Neutrophil (primary cell): Measurements from ENCODE around the gene MUC7.
"Not testable (repeated sequence)": the region's sequence is repeated elsewhere in the genome, so short reads cannot be mapped to it uniquely, and the experiment has no call there.

Source experiments
- H3K27ac ChIP-seq: fragments of 200-600 bp; sonication (generic); 2 replicates; pipeline ENCODE4 v1.5.1; 2016; ENCODE audit warnings: mild to moderate bottlenecking, moderate library complexity
- H3K27me3 ChIP-seq: fragments of 200-600 bp; sonication (generic); 2 replicates; pipeline ENCODE4 v1.6.0; 2016; ENCODE audit warnings: mild to moderate bottlenecking
- H3K36me3 ChIP-seq: fragments of 200-600 bp; sonication (generic); 2 replicates; pipeline ENCODE4 v1.5.1; 2017
- H3K4me1 ChIP-seq, 2 experiments: fragments of 200-600 bp in 1 of 2; sonication (generic) in 1 of 2; 1 replicate in 1 of 2; 2 replicates in 1 of 2; pipeline versions ENCODE4 v1.5.1 to v1.6.1; 2013 to 2016; ENCODE audit warnings: low read depth in 1 of 2, low read length in 1 of 2, mild to moderate bottlenecking in 1 of 2, moderate library complexity in 1 of 2; ENCODE audit not compliant: control insufficient read depth in 1 of 2, insufficient read depth in 1 of 2
- H3K4me3 ChIP-seq, 2 experiments: fragments of 200-600 bp in 1 of 2; sonication (generic) in 1 of 2; 1 replicate in 1 of 2; 2 replicates in 1 of 2; pipeline ENCODE4 v1.5.1; 2013 to 2016; ENCODE audit warnings: low read depth in 1 of 2, low read length in 1 of 2, mild to moderate bottlenecking in 1 of 2, moderate library complexity in 1 of 2
- H3K9me3 ChIP-seq: fragments of 200-600 bp; sonication (generic); 2 replicates; pipeline ENCODE4 v1.5.1; 2016
- TF ChIP-seq, protein P1 (sequence below): fragments of 200-600 bp; sonication (generic); IDR thresholded peaks from 2 replicates; pipeline ENCODE4 v1.5.1; 2016; ENCODE audit warnings: antibody characterized with exemption

The MUC7 gene

GRCh38 chr4:70496231-70496630 lies 24.2 kb downstream of the MUC7 start:
- Histone ChIP-seq H3K27ac (no peak overlapping the region), H3K4me3 (no peak overlapping the region), H3K36me3 (no peaks in the 10 kb centered on the region), H3K4me1 (no peaks in the 10 kb centered on the region), H3K27me3 (no peaks in the 10 kb centered on the region), H3K9me3 (no peaks in the 10 kb centered on the region)
- TF ChIP-seq, protein P1, sequence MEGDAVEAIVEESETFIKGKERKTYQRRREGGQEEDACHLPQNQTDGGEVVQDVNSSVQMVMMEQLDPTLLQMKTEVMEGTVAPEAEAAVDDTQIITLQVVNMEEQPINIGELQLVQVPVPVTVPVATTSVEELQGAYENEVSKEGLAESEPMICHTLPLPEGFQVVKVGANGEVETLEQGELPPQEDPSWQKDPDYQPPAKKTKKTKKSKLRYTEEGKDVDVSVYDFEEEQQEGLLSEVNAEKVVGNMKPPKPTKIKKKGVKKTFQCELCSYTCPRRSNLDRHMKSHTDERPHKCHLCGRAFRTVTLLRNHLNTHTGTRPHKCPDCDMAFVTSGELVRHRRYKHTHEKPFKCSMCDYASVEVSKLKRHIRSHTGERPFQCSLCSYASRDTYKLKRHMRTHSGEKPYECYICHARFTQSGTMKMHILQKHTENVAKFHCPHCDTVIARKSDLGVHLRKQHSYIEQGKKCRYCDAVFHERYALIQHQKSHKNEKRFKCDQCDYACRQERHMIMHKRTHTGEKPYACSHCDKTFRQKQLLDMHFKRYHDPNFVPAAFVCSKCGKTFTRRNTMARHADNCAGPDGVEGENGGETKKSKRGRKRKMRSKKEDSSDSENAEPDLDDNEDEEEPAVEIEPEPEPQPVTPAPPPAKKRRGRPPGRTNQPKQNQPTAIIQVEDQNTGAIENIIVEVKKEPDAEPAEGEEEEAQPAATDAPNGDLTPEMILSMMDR = no peak

- H3K9me3 ChIP-seq, H3K4me1 ChIP-seq, H3K36me3 ChIP-seq, H3K27me3 ChIP-seq, H3K4me3 ChIP-seq, H3K27ac ChIP-seq: not testable (repeated sequence)
Measured at GRCh38 chr4:70501838-70502237, 29.8 kb downstream of the MUC7 start.

GRCh38 chr4:70504733-70505132 lies 32.7 kb downstream of the MUC7 start:
- no peaks in the 10 kb centered on the region for H3K4me1 ChIP-seq
- no peaks in the 10 kb centered on the region for H3K36me3 ChIP-seq
- no peaks in the 10 kb centered on the region for H3K27me3 ChIP-seq
- H3K9me3 ChIP-seq = no peaks in the 10 kb centered on the region
- no peak overlapping the region for H3K27ac ChIP-seq
- TF ChIP-seq, protein P1 = no peak
- no peak overlapping the region for H3K4me3 ChIP-seq

GRCh38 chr4:70505151-70505748 lies 33.3 kb downstream of the MUC7 start:
- Histone ChIP-seq H3K9me3 (no peaks in the 10 kb centered on the region), H3K4me1 (no peaks in the 10 kb centered on the region), H3K27me3 (no peaks in the 10 kb centered on the region), H3K4me3 (no peak overlapping the region), H3K36me3 (no peaks in the 10 kb centered on the region), H3K27ac (no peak overlapping the region)
- TF ChIP-seq, protein P1 = no peak

- H3K4me1 ChIP-seq = no peaks in the 10 kb centered on the region
- H3K27ac ChIP-seq = no peak overlapping the region
- H3K9me3 ChIP-seq = no peaks in the 10 kb centered on the region
- TF ChIP-seq, protein P1 = no peak
- no peaks in the 10 kb centered on the region for H3K27me3 ChIP-seq
- H3K36me3 ChIP-seq = no peaks in the 10 kb centered on the region
- no peak overlapping the region for H3K4me3 ChIP-seq
Measured at GRCh38 chr4:70508801-70509200, 36.8 kb downstream of the MUC7 start.

- no peak overlapping the region for H3K27ac ChIP-seq
- no peaks in the 10 kb centered on the region for H3K4me1 ChIP-seq
- H3K27me3 ChIP-seq = no peaks in the 10 kb centered on the region
- no peaks in the 10 kb centered on the region for H3K9me3 ChIP-seq
- no peak overlapping the region for H3K4me3 ChIP-seq
- no peaks in the 10 kb centered on the region for H3K36me3 ChIP-seq
- TF ChIP-seq, protein P1 = no peak
Measured at GRCh38 chr4:70511365-70511764, 39.4 kb downstream of the MUC7 start.
